DND-41 (cell line): ENCODE results near the gene SUPT6H.

Source experiments
- ATAC-seq: fragments of 200-7000 bp; cut with Tn5 transposase; 3 replicates; pipeline ENCODE4 v1.9.1; 2021; ENCODE audit warnings: low read depth; ENCODE audit not compliant: insufficient read depth
- DNase-seq: peaks from one replicate; pipeline ENCODE4 v3.0.0-alpha.2; 2020
- H2AFZ ChIP-seq: 2 replicates; pipeline ENCODE4 v1.6.0; 2012; ENCODE audit warnings: low read depth, low read length
- H3K27ac ChIP-seq: 2 replicates; pipeline ENCODE4 v1.5.1; 2012; ENCODE audit warnings: low read length, inconsistent platforms
- H3K27me3 ChIP-seq: fragments of 200-600 bp; sonication (generic); 2 replicates; pipeline ENCODE4 v1.6.0; 2012; ENCODE audit warnings: low read length, mild to moderate bottlenecking, inconsistent platforms; ENCODE audit not compliant: insufficient read depth, poor library complexity
- H3K36me3 ChIP-seq: 2 replicates; pipeline ENCODE4 v1.5.1; 2012; ENCODE audit warnings: low read length, inconsistent platforms; ENCODE audit not compliant: insufficient read depth
- H3K4me1 ChIP-seq: 2 replicates; pipeline ENCODE4 v1.5.1; 2012; ENCODE audit warnings: mild to moderate bottlenecking, low read length; ENCODE audit not compliant: insufficient read depth
- H3K4me2 ChIP-seq: 2 replicates; pipeline ENCODE4 v1.6.0; 2012; ENCODE audit warnings: mild to moderate bottlenecking, moderate library complexity, low read length, inconsistent platforms; ENCODE audit not compliant: insufficient read depth
- H3K4me3 ChIP-seq, 2 experiments: fragments of 200-600 bp in 1 of 2; shearing (Covaris generic) in 1 of 2; 2 replicates each; pipeline ENCODE4 v1.5.1; 2012 to 2016; ENCODE audit warnings: inconsistent platforms in 2 of 2, low read length in 2 of 2, mild to moderate bottlenecking in 2 of 2, low read depth in 1 of 2, moderate library complexity in 1 of 2
- H3K79me2 ChIP-seq: 2 replicates; pipeline ENCODE4 v1.6.0; 2012; ENCODE audit warnings: low read length, inconsistent platforms; ENCODE audit not compliant: insufficient read depth
- H3K9ac ChIP-seq: 2 replicates; pipeline ENCODE4 v1.6.0; 2012; ENCODE audit warnings: low read depth, mild to moderate bottlenecking, inconsistent platforms, low read length, moderate library complexity
- H3K9me3 ChIP-seq: 2 replicates; pipeline ENCODE4 v1.5.1; 2012; ENCODE audit warnings: low read length, moderate library complexity, mild to moderate bottlenecking, inconsistent platforms; ENCODE audit not compliant: insufficient read depth, severe bottlenecking
- H4K20me1 ChIP-seq: 2 replicates; pipeline ENCODE4 v1.6.0; 2012; ENCODE audit warnings: low read length; ENCODE audit not compliant: insufficient read depth
- EZH2 ChIP-seq: IDR thresholded peaks from 3 replicates; pipeline ENCODE4 v1.6.1; 2012; ENCODE audit warnings: borderline replicate concordance, low read depth, mild to moderate bottlenecking, moderate library complexity, low read length, inconsistent platforms; ENCODE audit not compliant: severe bottlenecking
- TF ChIP-seq, protein P1 (sequence below): IDR thresholded peaks from 2 replicates; pipeline ENCODE4 v1.5.1; 2012; ENCODE audit warnings: borderline replicate concordance, low read length, moderate library complexity, mild to moderate bottlenecking; ENCODE audit not compliant: poor library complexity, severe bottlenecking; ENCODE audit errors: extremely low read depth

Gene SUPT6H

DNA sequence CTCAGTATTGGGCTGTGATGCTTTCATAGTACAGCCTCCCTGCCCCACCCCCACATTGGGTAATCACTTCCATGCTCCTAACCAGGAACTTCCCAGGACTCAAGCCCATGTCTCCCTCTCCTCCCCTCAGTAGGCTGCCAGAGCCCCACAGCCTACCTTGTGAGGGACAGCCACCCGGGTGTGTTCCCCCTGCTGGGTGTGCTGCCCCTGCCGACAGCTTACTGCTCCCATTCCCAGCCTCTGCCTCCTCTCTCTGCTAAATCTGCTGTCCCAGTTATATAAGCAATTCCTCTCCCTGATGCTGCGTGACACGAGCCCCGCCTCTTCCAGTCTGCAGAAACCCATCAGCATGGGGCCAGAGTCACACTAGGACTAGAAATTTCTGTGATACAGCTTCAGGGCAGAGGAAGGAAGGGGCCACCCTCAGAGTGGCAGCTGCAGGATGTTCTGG lies 48.0 kb upstream of the SUPT6H start, which contains the start of gene RSKR:
RSKR (minus strand) TSS at position 255 of the 451 bp plus-strand sequence; CDS start at position 231, 24 bp downstream.
- ATAC-seq = no peak
- no peaks in the 10 kb centered on the region for H3K9me3 ChIP-seq
- DNase-seq = no peak
- no peak within 1 kb of the TSS for H3K27ac ChIP-seq
- H3K4me1 ChIP-seq = no peaks in the 10 kb centered on the region
- H3K9ac ChIP-seq = no peak within 1 kb of the TSS
- H3K4me3 ChIP-seq = no peak within 1 kb of the TSS
- H3K27me3 ChIP-seq = no peaks in the 10 kb centered on the region
- H2AFZ ChIP-seq = no peak within 1 kb of the TSS
- peaks cover 82% of the 10 kb centered on the region for H3K36me3 ChIP-seq
- TF ChIP-seq EZH2 = no peak
- TF ChIP-seq, protein P1, sequence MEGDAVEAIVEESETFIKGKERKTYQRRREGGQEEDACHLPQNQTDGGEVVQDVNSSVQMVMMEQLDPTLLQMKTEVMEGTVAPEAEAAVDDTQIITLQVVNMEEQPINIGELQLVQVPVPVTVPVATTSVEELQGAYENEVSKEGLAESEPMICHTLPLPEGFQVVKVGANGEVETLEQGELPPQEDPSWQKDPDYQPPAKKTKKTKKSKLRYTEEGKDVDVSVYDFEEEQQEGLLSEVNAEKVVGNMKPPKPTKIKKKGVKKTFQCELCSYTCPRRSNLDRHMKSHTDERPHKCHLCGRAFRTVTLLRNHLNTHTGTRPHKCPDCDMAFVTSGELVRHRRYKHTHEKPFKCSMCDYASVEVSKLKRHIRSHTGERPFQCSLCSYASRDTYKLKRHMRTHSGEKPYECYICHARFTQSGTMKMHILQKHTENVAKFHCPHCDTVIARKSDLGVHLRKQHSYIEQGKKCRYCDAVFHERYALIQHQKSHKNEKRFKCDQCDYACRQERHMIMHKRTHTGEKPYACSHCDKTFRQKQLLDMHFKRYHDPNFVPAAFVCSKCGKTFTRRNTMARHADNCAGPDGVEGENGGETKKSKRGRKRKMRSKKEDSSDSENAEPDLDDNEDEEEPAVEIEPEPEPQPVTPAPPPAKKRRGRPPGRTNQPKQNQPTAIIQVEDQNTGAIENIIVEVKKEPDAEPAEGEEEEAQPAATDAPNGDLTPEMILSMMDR = no peak
- no peaks in the 10 kb centered on the region for H3K79me2 ChIP-seq
- peaks cover 5% of the 10 kb centered on the region; the same call in 1 of the 2 replicates for H4K20me1 ChIP-seq
- no peak within 1 kb of the TSS for H3K4me2 ChIP-seq

DNA sequence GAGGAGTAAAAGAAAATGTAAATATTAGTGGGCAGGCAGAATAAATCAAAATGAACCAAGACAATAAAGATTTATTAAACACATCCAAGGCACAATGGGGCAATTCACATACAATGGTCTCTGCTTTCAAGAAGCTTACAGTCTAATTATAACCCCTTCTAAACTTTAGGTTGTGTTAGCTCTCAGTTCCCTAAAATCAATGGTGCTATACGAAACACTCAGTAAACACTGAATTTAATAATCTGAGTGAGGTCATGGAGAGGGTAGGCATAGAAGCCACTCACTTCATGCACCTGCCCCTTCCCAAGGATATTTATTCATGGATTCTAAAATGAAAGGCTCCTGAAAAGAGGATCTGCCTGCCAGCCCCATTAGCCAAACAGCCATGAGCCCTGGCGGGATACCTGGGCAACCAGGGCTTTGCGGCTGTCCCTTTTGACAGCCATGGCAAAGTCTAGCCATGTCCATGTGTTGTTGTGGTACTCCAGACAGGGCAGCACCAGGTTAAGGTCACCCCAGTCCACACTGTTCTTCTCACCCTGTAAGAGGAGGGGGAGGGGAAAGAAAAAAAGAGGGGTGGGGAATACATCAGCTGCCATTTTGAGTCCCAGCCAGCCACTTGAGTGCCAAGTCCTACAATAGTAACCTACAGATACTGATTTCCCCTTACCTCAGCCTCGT lies 46.6 kb upstream of the SUPT6H start:
- peaks cover 95% of the 10 kb centered on the region for H3K36me3 ChIP-seq
- no peaks in the 10 kb centered on the region for H3K27me3 ChIP-seq
- no peak for TF ChIP-seq EZH2
- TF ChIP-seq, protein P1 = no peak
- no peaks in the 10 kb centered on the region for H3K4me1 ChIP-seq
- ATAC-seq = no peak
- H3K4me2 ChIP-seq = no peak overlapping the region
- no peak for DNase-seq
- no peak overlapping the region for H2AFZ ChIP-seq
- no peak overlapping the region for H3K27ac ChIP-seq
- no peaks in the 10 kb centered on the region for H3K79me2 ChIP-seq
- no peaks in the 10 kb centered on the region for H3K9me3 ChIP-seq
- no peak overlapping the region for H3K9ac ChIP-seq
- H3K4me3 ChIP-seq = no peak overlapping the region
- H4K20me1 ChIP-seq = peaks cover 5% of the 10 kb centered on the region; the same call in 1 of the 2 replicates

DNA sequence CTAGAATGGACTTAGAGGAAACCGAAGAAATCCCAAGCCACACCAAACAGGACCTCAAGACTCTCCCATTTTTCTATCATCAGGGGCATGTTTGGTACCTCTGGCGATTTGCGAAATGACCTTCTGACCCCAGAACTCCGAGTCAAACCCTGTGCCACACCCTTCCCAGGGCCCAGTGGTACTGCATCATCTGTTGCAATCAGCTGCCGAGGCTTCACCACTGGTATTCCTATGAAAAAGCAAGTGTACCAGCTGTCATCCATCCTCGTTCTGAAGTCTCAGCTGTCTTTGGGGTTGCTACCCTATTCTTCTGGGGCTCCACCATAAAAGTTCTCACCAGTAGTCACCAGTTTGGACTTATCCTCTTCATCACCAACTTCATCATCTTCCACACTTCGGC lies 45.7 kb upstream of the SUPT6H start:
- H3K36me3 ChIP-seq = peaks cover 95% of the 10 kb centered on the region
- no peak overlapping the region for H3K27ac ChIP-seq
- DNase-seq (no peak), ATAC-seq (no peak)
- no peaks in the 10 kb centered on the region for H3K9me3 ChIP-seq
- H3K9ac ChIP-seq = no peak overlapping the region
- TF ChIP-seq, protein P1 = no peak
- no peak for TF ChIP-seq EZH2
- peaks cover 5% of the 10 kb centered on the region; the same call in 1 of the 2 replicates for H4K20me1 ChIP-seq
- no peak overlapping the region for H3K4me3 ChIP-seq
- H3K4me2 ChIP-seq = no peak overlapping the region
- no peaks in the 10 kb centered on the region for H3K27me3 ChIP-seq
- H3K79me2 ChIP-seq = no peaks in the 10 kb centered on the region
- no peak overlapping the region for H2AFZ ChIP-seq
- H3K4me1 ChIP-seq = no peaks in the 10 kb centered on the region
